C4-2B (cell line): ENCODE measurements around the gene ECT2.
A peak's percentile ranks its signal among the peaks of the same experiment; 100 is the strongest.

Experiments used
- H3K27ac ChIP-seq: fragments of 450-650 bp; 2 replicates; pipeline ENCODE4 v1.5.1; 2017
- ZFX ChIP-seq: fragments of 450-650 bp; IDR thresholded peaks from 2 replicates; pipeline ENCODE4 v1.6.1; 2017
- TF ChIP-seq, protein P1 (sequence below): fragments of 450-650 bp; conservative IDR thresholded peaks from 2 replicates; pipeline ENCODE4 v1.5.1; 2017; ENCODE audit warnings: mild to moderate bottlenecking

ECT2 gene

GRCh38 chr3:172707030-172707429 lies 43.5 kb upstream of the ECT2 start:
- TF ChIP-seq, protein P1, sequence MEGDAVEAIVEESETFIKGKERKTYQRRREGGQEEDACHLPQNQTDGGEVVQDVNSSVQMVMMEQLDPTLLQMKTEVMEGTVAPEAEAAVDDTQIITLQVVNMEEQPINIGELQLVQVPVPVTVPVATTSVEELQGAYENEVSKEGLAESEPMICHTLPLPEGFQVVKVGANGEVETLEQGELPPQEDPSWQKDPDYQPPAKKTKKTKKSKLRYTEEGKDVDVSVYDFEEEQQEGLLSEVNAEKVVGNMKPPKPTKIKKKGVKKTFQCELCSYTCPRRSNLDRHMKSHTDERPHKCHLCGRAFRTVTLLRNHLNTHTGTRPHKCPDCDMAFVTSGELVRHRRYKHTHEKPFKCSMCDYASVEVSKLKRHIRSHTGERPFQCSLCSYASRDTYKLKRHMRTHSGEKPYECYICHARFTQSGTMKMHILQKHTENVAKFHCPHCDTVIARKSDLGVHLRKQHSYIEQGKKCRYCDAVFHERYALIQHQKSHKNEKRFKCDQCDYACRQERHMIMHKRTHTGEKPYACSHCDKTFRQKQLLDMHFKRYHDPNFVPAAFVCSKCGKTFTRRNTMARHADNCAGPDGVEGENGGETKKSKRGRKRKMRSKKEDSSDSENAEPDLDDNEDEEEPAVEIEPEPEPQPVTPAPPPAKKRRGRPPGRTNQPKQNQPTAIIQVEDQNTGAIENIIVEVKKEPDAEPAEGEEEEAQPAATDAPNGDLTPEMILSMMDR: no peak
- TF ChIP-seq ZFX: no peak
- no peak overlapping the region for H3K27ac ChIP-seq

DNA sequence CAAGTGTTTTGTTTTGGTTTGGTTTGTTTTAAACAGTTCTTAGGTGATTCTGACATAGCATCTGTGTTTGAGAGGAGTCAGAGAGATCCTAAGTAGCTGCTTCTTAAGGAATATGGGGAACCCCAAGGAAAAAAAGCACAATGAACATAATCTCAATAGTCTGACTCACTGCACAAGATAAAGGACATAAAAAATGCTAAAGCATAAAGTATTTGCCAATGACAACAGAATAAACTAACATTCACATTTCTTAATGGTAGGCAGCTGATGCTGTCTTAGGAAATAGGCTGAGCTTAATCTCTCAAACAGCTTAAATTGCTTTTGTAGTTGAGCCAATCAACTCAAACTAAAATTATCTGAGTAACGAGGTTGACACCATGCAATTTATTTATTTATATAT lies 42.6 kb upstream of the ECT2 start:
- no peak overlapping the region for H3K27ac ChIP-seq
- TF ChIP-seq ZFX: no peak
- TF ChIP-seq, protein P1: no peak

GRCh38 chr3:172708921-172709773 lies 41.4 kb upstream of the ECT2 start:
- TF ChIP-seq, protein P1: no peak
- TF ChIP-seq ZFX: no peak
- no peak overlapping the region for H3K27ac ChIP-seq

DNA sequence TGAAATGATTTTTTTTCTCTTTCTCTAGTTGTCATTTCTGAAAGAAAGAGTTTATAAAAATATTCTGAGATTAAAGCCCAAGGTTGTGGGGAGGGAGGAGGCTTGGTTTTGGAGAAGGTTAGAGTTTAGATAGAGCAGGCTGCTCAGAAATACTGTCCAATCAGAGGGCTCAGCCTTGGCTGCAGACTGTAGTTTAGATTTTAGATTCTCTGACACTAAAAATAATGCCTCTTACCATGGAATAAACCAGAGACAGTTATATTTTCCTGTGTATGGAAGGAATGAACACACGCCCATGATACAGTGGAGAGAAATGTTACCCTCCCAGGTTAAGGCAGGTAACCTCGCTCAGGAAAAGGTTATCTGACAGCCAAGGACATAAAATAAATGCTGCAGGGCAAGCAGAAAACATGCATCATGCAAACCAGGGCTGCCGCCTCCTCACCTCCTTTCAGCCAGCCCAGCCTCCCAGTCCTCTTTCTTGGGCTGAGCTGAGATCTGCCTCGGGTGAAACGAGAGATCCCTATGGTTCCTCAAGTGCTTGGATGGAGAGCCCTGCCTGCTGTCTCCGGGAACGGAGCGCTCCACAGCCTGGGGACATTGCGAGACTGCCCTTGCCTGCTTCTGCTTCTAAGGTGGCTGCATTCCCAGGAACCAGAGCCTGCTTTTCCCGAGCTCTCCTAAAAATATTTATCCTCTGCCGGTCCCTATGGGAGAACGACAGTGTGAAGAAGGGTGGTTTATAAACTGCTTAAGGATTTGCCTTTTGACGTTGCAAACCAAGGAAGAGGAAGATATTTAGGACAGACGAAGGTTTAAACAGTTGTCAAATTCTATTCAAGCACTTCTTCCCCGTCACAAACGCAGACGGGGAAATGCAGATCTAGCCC lies 40.5 kb upstream of the ECT2 start:
- no peak for TF ChIP-seq ZFX
- TF ChIP-seq, protein P1: no peak
- H3K27ac ChIP-seq: peak overlapping the region; percentile 67

DNA sequence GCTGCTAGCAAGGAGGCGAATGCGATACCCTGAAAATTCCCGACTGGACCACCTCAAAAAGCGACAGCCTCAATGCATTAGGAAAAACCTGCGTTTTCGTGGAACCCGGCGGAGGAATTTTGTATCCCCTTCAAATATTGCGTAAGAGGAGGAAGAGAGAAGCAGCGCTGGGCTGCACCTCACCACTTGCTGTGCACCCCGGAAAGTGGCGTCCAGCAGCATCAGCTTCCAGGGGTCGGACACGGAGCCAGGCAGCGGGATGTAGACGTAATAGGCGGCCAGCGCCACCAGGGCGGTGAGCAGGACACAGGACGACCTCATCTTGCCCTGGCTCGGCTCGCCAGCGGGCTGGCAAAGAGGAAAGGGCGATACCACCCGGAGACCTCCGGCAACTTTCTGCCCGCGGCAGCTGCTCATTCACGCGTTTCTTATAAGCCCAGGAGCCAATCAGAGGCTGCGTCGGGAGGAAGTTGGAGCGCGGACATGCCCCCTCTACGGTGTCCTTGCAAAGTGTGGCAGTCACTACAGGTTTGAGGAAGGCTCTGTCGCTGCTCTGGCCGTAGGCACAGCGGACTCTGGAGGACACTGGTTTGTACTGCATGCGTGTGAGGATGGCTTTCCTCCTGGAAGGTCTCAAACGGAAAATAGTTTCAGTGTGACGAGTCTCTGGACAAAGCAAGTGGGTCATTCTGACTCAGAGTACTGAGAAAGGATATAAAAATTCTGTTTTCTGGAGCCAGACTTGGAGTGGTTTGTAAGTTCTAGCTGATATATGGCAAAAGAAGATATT lies 39.7 kb upstream of the ECT2 start, which contains the start of gene NCEH1:
NCEH1 (minus strand) TSS at position 404 of the 790 bp plus-strand sequence; CDS start at position 321, 83 bp downstream.
- TF ChIP-seq, protein P1: peak; percentile 98
- TF ChIP-seq ZFX: no peak
- peak within 1 kb of the TSS; percentile 67 for H3K27ac ChIP-seq

DNA sequence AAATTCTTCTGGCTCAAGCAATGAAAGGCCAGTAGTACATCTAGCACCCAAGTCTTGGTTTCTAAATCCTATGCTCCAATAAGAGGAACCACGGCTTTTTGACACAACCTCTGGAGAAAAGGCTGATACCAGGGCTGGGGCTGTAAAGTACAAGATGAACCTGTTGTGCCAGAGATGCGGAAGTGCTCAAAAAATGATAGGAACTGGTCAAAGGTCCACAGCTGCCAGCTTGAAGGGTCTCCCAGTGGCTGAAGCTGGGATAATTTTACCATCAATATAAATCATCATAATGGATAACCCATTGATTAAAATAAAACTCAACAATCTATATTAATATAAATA lies 39.1 kb upstream of the ECT2 start:
- TF ChIP-seq ZFX: no peak
- TF ChIP-seq, protein P1: 0 out of 2 replicates have a peak, but pooled peaks have one; percentile 81
- H3K27ac ChIP-seq: peak overlapping the region; percentile 67; the same call in 1 of the 2 replicates
